HG03342 (cell line): Measurements from ENCODE around the gene MASP1.

ENCODE experiments used
- ATAC-seq: cut with Tn5 transposase; IDR thresholded peaks from one replicate; pipeline ENCODE4 v1.9.1; 2021; ENCODE audit warnings: mild to moderate bottlenecking, moderate library complexity; ENCODE audit not compliant: unreplicated experiment

Gene MASP1

GRCh38 chr3:187191271-187191670 lies 100.3 kb downstream of the MASP1 start:
- ATAC-seq, result no peak

- no peak for ATAC-seq
Measured at GRCh38 chr3:187188931-187189330, 102.6 kb downstream of the MASP1 start.

GRCh38 chr3:187186801-187187421 lies 104.6 kb downstream of the MASP1 start:
- ATAC-seq, result no peak

GRCh38 chr3:187186375-187186774 lies 105.2 kb downstream of the MASP1 start:
- no peak for ATAC-seq

GRCh38 chr3:187185759-187186158 lies 105.8 kb downstream of the MASP1 start:
- no peak for ATAC-seq
